GM23338 (cell line): ENCODE results near the gene PTPRN2. TPM values are rescaled to one million over a fixed set of nuclear protein-coding genes. Genes with fewer than 3 reads are reported as not detected.

ENCODE experiments used
- ATAC-seq: fragments of 200-7000 bp; cut with Tn5 transposase; 3 replicates; pipeline ENCODE4 v1.9.1; 2020
- DNase-seq: peaks from one replicate; pipeline ENCODE4 v3.0.0-alpha.2; 2015; ENCODE audit warnings: low spot score
- H2AFZ ChIP-seq: fragments of 200-600 bp; sonication (generic); 2 replicates; pipeline ENCODE4 v1.8.0; 2016; ENCODE audit warnings: antibody characterized with exemption, mild to moderate bottlenecking, moderate library complexity
- H3F3A ChIP-seq: fragments of 200-600 bp; sonication (generic); replicated peaks from 2 replicates; pipeline ENCODE4 v1.8.0; 2017; ENCODE audit warnings: antibody characterized with exemption, mixed run types, low read depth
- H3K27ac ChIP-seq: fragments of 200-600 bp; sonication (generic); 2 replicates; pipeline ENCODE4 v1.6.1; 2016; ENCODE audit warnings: low read depth
- H3K27me3 ChIP-seq: fragments of 200-600 bp; sonication (generic); 2 replicates; pipeline ENCODE4 v1.8.0; 2016; ENCODE audit warnings: mild to moderate bottlenecking, mixed run types, moderate library complexity; ENCODE audit not compliant: insufficient read depth
- H3K36me3 ChIP-seq: fragments of 200-600 bp; sonication (generic); 2 replicates; pipeline ENCODE4 v1.8.0; 2016; ENCODE audit warnings: mild to moderate bottlenecking; ENCODE audit not compliant: insufficient read depth
- H3K4me1 ChIP-seq: fragments of 200-600 bp; sonication (generic); 2 replicates; pipeline ENCODE4 v1.8.0; 2016; ENCODE audit warnings: mild to moderate bottlenecking, moderate library complexity; ENCODE audit not compliant: insufficient read depth
- H3K4me2 ChIP-seq: fragments of 200-600 bp; sonication (generic); 2 replicates; pipeline ENCODE4 v1.7.1; 2017; ENCODE audit warnings: mixed run types
- H3K4me3 ChIP-seq: fragments of 200-600 bp; sonication (generic); 2 replicates; pipeline ENCODE4 v1.6.1; 2016; ENCODE audit warnings: mixed run types
- H3K79me2 ChIP-seq: fragments of 200-600 bp; sonication (generic); replicated peaks from 2 replicates; pipeline ENCODE4 v1.8.0; 2017; ENCODE audit warnings: mild to moderate bottlenecking; ENCODE audit not compliant: insufficient read depth
- H3K9me2 ChIP-seq: fragments of 200-600 bp; sonication (generic); 2 replicates; pipeline ENCODE4 v1.8.0; 2017; ENCODE audit not compliant: insufficient read depth
- H4K20me1 ChIP-seq: fragments of 200-600 bp; sonication (generic); replicated peaks from 2 replicates; pipeline ENCODE4 v1.8.0; 2017; ENCODE audit warnings: mild to moderate bottlenecking; ENCODE audit not compliant: insufficient read depth
- H3K27ac Mint-ChIP-seq: 2 replicates; pipeline ENCODE4 v1.8.0; 2020; ENCODE audit warnings: inconsistent platforms, mild to moderate bottlenecking, moderate library complexity, mixed read lengths
- H3K27me3 Mint-ChIP-seq: 3 replicates; pipeline ENCODE4 v1.8.0; 2022; ENCODE audit warnings: low read depth, mild to moderate bottlenecking, moderate library complexity, mixed read lengths, inconsistent platforms; ENCODE audit not compliant: insufficient read depth, poor library complexity
- H3K36me3 Mint-ChIP-seq: 3 replicates; pipeline ENCODE4 v1.8.0; 2021; ENCODE audit warnings: low read depth, mild to moderate bottlenecking, inconsistent platforms, moderate library complexity, mixed read lengths
- H3K4me1 Mint-ChIP-seq: 3 replicates; pipeline ENCODE4 v1.8.0; 2020; ENCODE audit warnings: mild to moderate bottlenecking, inconsistent platforms, mixed read lengths
- H3K4me3 Mint-ChIP-seq: 3 replicates; pipeline ENCODE4 v1.8.0; 2021; ENCODE audit warnings: moderate library complexity, mild to moderate bottlenecking, inconsistent platforms, mixed read lengths
- H3K9me3 Mint-ChIP-seq: 3 replicates; pipeline ENCODE4 v1.8.0; 2020; ENCODE audit warnings: moderate library complexity, mild to moderate bottlenecking, inconsistent platforms, mixed read lengths
- CREB1 ChIP-seq: fragments of 250-450 bp; sonication (Bioruptor Pico); IDR thresholded peaks from 2 replicates; pipeline ENCODE4 v1.5.0; 2020; ENCODE audit warnings: low read depth, mild to moderate bottlenecking, moderate library complexity
- EZH2 ChIP-seq: fragments of 200-600 bp; sonication (generic); IDR thresholded peaks from one replicate; pipeline ENCODE4 v1.8.0; 2017; ENCODE audit warnings: antibody characterized with exemption, mild to moderate bottlenecking, low read depth; ENCODE audit not compliant: unreplicated experiment
- EZH2phosphoT487 ChIP-seq: fragments of 200-600 bp; sonication (generic); IDR thresholded peaks from one replicate; pipeline ENCODE4 v1.8.1; 2018; ENCODE audit warnings: antibody characterized with exemption; ENCODE audit not compliant: unreplicated experiment
- JUNB ChIP-seq: IDR thresholded peaks from one replicate; pipeline ENCODE4 v1.6.1; 2016; ENCODE audit warnings: antibody characterized with exemption; ENCODE audit not compliant: unreplicated experiment
- NANOG ChIP-seq: IDR thresholded peaks from 2 replicates; pipeline ENCODE4 v1.6.1; 2016; ENCODE audit warnings: antibody characterized with exemption, borderline replicate concordance
- POLR2AphosphoS5 ChIP-seq: IDR thresholded peaks from 2 replicates; pipeline ENCODE4 v1.6.1; 2016; ENCODE audit warnings: antibody characterized with exemption, low read depth
- STAT1 ChIP-seq: IDR thresholded peaks from one replicate; pipeline ENCODE4 v1.6.1; 2016; ENCODE audit warnings: antibody characterized with exemption; ENCODE audit not compliant: unreplicated experiment
- ZNF114 ChIP-seq: fragments of 250-450 bp; sonication (Bioruptor Pico); IDR thresholded peaks from 2 replicates; pipeline ENCODE4 v1.5.0; 2020; ENCODE audit warnings: mild to moderate bottlenecking, moderate library complexity
- ZNF331 ChIP-seq: fragments of 250-450 bp; sonication (Bioruptor Pico); IDR thresholded peaks from 2 replicates; pipeline ENCODE4 v1.5.0; 2020; ENCODE audit warnings: low read depth, mild to moderate bottlenecking, moderate library complexity
- polyA plus RNA-seq: library from polyadenylated mRNA; unstranded; fragments of >200 nt; fragmentation: Nextera tagmentation; extraction: Ambion mirVana; gene quantifications from 2 replicates; pipeline ENCODE4 v1.2.1, GENCODE V29; 2016
- total RNA-seq: library from RNA; depleted of rRNA; stranded (reverse); fragments of >200 nt; shearing (Covaris generic); gene quantifications from 2 replicates; pipeline ENCODE4 v1.2.3, GENCODE V29; 2014
- TF ChIP-seq, protein P1 (sequence below): fragments of 250-450 bp; sonication (Bioruptor Pico); IDR thresholded peaks from 2 replicates; pipeline ENCODE4 v1.5.0; 2020; ENCODE audit warnings: mild to moderate bottlenecking, moderate library complexity
- TF ChIP-seq, protein P2 (sequence below), 2 experiments: fragments of 200-600 bp in 1 of 2; sonication (generic) in 1 of 2; conservative IDR thresholded peaks; 2 replicates each; pipeline versions ENCODE4 v1.5.1 to v1.6.1; 2016 to 2017; ENCODE audit warnings: antibody characterized with exemption in 2 of 2, low read depth in 2 of 2, mild to moderate bottlenecking in 2 of 2, moderate library complexity in 1 of 2
- TF ChIP-seq, protein P3 (sequence below): IDR thresholded peaks from one replicate; pipeline ENCODE4 v1.6.1; 2018; ENCODE audit warnings: antibody characterized with exemption; ENCODE audit not compliant: unreplicated experiment
- TF ChIP-seq, protein P4 (sequence below): IDR thresholded peaks from 2 replicates; pipeline ENCODE4 v1.6.1; 2016; ENCODE audit warnings: antibody characterized with exemption

The PTPRN2 gene
- total and polyA plus RNA-seq, 2 experiments from 2014 or later: 0.87 to 4.0 TPM

DNA sequence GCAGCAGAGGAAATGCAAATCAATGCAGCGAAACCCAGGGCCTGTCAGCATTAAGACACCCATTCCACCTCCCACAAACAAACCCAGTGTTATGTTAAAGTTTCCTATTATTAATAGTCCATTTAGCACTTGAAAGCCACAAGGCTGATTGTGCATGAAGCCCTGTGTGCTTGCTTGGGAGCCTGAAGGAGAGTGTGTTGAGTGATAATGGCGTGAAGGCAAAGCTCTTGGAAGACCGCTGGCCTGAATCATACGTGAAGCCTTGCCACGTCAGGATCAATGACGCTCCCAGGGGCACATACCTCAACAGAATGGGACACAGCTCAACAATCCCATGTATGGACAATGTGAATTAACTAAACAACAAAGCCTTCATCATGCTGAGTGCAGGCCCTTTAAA is 25.1 kb downstream of the PTPRN2 start:
- no peak overlapping the region for H3K27ac Mint-ChIP-seq
- Histone ChIP-seq H3K79me2 (no peaks in the 10 kb centered on the region), H3K27ac (no peak overlapping the region), H3K9me2 (no peaks in the 10 kb centered on the region), H3F3A (no peaks in the 10 kb centered on the region), H3K27me3 (no peaks in the 10 kb centered on the region), H3K4me2 (peak overlapping the region; percentile 70), H3K4me1 (peaks cover 42% of the 10 kb centered on the region), H3K4me3 (0 out of 2 replicates have a peak overlapping the region, but pooled peaks have one; percentile 29), H3K36me3 (no peaks in the 10 kb centered on the region), H4K20me1 (no peaks in the 10 kb centered on the region), H2AFZ (0 out of 2 replicates have a peak overlapping the region, but pooled peaks have one; percentile 38)
- ATAC-seq: no peak
- H3K4me1 Mint-ChIP-seq: peaks cover 35% of the 10 kb centered on the region
- peaks cover 75% of the 10 kb centered on the region for H3K9me3 Mint-ChIP-seq
- DNase-seq: no peak
- H3K27me3 Mint-ChIP-seq: peaks cover 13% of the 10 kb centered on the region
- H3K36me3 Mint-ChIP-seq: peaks cover 9% of the 10 kb centered on the region; the same call in 2 of the 3 replicates
- no peak overlapping the region for H3K4me3 Mint-ChIP-seq
- TF ChIP-seq ZNF114 (CRISPR knock-in tag) (no peak), EZH2phosphoT487 (no peak), EZH2 (no peak), ZNF331 (CRISPR knock-in tag) (no peak), POLR2AphosphoS5 (no peak), CREB1 (CRISPR knock-in tag) (no peak), NANOG (no peak), STAT1 (no peak), JUNB (no peak)
- TF ChIP-seq, protein P1, sequence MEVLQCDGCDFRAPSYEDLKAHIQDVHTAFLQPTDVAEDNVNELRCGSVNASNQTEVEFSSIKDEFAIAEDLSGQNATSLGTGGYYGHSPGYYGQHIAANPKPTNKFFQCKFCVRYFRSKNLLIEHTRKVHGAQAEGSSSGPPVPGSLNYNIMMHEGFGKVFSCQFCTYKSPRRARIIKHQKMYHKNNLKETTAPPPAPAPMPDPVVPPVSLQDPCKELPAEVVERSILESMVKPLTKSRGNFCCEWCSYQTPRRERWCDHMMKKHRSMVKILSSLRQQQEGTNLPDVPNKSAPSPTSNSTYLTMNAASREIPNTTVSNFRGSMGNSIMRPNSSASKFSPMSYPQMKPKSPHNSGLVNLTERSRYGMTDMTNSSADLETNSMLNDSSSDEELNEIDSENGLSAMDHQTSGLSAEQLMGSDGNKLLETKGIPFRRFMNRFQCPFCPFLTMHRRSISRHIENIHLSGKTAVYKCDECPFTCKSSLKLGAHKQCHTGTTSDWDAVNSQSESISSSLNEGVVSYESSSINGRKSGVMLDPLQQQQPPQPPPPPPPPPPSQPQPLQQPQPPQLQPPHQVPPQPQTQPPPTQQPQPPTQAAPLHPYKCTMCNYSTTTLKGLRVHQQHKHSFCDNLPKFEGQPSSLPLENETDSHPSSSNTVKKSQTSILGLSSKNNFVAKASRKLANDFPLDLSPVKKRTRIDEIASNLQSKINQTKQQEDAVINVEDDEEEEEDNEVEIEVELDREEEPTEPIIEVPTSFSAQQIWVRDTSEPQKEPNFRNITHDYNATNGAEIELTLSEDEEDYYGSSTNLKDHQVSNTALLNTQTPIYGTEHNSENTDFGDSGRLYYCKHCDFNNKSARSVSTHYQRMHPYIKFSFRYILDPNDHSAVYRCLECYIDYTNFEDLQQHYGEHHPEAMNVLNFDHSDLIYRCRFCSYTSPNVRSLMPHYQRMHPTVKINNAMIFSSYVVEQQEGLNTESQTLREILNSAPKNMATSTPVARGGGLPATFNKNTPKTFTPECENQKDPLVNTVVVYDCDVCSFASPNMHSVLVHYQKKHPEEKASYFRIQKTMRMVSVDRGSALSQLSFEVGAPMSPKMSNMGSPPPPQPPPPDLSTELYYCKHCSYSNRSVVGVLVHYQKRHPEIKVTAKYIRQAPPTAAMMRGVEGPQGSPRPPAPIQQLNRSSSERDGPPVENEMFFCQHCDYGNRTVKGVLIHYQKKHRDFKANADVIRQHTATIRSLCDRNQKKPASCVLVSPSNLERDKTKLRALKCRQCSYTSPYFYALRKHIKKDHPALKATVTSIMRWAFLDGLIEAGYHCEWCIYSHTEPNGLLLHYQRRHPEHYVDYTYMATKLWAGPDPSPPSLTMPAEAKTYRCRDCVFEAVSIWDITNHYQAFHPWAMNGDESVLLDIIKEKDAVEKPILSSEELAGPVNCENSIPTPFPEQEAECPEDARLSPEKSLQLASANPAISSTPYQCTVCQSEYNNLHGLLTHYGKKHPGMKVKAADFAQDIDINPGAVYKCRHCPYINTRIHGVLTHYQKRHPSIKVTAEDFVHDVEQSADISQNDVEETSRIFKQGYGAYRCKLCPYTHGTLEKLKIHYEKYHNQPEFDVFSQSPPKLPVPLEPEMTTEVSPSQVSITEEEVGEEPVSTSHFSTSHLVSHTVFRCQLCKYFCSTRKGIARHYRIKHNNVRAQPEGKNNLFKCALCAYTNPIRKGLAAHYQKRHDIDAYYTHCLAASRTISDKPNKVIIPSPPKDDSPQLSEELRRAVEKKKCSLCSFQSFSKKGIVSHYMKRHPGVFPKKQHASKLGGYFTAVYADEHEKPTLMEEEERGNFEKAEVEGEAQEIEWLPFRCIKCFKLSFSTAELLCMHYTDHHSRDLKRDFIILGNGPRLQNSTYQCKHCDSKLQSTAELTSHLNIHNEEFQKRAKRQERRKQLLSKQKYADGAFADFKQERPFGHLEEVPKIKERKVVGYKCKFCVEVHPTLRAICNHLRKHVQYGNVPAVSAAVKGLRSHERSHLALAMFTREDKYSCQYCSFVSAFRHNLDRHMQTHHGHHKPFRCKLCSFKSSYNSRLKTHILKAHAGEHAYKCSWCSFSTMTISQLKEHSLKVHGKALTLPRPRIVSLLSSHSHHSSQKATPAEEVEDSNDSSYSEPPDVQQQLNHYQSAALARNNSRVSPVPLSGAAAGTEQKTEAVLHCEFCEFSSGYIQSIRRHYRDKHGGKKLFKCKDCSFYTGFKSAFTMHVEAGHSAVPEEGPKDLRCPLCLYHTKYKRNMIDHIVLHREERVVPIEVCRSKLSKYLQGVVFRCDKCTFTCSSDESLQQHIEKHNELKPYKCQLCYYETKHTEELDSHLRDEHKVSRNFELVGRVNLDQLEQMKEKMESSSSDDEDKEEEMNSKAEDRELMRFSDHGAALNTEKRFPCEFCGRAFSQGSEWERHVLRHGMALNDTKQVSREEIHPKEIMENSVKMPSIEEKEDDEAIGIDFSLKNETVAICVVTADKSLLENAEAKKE (CRISPR knock-in tag): no peak
- TF ChIP-seq, protein P2, sequence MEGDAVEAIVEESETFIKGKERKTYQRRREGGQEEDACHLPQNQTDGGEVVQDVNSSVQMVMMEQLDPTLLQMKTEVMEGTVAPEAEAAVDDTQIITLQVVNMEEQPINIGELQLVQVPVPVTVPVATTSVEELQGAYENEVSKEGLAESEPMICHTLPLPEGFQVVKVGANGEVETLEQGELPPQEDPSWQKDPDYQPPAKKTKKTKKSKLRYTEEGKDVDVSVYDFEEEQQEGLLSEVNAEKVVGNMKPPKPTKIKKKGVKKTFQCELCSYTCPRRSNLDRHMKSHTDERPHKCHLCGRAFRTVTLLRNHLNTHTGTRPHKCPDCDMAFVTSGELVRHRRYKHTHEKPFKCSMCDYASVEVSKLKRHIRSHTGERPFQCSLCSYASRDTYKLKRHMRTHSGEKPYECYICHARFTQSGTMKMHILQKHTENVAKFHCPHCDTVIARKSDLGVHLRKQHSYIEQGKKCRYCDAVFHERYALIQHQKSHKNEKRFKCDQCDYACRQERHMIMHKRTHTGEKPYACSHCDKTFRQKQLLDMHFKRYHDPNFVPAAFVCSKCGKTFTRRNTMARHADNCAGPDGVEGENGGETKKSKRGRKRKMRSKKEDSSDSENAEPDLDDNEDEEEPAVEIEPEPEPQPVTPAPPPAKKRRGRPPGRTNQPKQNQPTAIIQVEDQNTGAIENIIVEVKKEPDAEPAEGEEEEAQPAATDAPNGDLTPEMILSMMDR (conservative IDR thresholded peaks at IDR 0.05; ENCODE audit: low read depth in 2 of 2): no peak
- TF ChIP-seq, protein P3, sequence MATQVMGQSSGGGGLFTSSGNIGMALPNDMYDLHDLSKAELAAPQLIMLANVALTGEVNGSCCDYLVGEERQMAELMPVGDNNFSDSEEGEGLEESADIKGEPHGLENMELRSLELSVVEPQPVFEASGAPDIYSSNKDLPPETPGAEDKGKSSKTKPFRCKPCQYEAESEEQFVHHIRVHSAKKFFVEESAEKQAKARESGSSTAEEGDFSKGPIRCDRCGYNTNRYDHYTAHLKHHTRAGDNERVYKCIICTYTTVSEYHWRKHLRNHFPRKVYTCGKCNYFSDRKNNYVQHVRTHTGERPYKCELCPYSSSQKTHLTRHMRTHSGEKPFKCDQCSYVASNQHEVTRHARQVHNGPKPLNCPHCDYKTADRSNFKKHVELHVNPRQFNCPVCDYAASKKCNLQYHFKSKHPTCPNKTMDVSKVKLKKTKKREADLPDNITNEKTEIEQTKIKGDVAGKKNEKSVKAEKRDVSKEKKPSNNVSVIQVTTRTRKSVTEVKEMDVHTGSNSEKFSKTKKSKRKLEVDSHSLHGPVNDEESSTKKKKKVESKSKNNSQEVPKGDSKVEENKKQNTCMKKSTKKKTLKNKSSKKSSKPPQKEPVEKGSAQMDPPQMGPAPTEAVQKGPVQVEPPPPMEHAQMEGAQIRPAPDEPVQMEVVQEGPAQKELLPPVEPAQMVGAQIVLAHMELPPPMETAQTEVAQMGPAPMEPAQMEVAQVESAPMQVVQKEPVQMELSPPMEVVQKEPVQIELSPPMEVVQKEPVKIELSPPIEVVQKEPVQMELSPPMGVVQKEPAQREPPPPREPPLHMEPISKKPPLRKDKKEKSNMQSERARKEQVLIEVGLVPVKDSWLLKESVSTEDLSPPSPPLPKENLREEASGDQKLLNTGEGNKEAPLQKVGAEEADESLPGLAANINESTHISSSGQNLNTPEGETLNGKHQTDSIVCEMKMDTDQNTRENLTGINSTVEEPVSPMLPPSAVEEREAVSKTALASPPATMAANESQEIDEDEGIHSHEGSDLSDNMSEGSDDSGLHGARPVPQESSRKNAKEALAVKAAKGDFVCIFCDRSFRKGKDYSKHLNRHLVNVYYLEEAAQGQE: no peak
- TF ChIP-seq, protein P4, sequence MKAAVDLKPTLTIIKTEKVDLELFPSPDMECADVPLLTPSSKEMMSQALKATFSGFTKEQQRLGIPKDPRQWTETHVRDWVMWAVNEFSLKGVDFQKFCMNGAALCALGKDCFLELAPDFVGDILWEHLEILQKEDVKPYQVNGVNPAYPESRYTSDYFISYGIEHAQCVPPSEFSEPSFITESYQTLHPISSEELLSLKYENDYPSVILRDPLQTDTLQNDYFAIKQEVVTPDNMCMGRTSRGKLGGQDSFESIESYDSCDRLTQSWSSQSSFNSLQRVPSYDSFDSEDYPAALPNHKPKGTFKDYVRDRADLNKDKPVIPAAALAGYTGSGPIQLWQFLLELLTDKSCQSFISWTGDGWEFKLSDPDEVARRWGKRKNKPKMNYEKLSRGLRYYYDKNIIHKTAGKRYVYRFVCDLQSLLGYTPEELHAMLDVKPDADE: no peak
